Left lobe of liver (tissue), 2 donors: ENCODE results near the gene IRX6. TPM values are rescaled to one million over a fixed set of nuclear protein-coding genes. Genes with fewer than 3 reads are reported as not detected.

Experiments used
- ATAC-seq: fragments of 200-7000 bp; cut with Tn5 transposase; one replicate; pipeline ENCODE4 v1.9.1; 2020; ENCODE audit warnings: mild to moderate bottlenecking, moderate library complexity
- DNase-seq: peaks from one replicate; pipeline ENCODE4 v3.0.0-alpha.2; 2020; ENCODE audit warnings: low spot score
- total RNA-seq: library from RNA; stranded (reverse); gene quantifications from one replicate; pipeline ENCODE4 v1.2.1, GENCODE V29; 2021
- donor health status: DM: no; HTN: no; CAD: no; lungs with moderate emphysema.
- donor health status: DM: no; HTN: yes; CAD: no.

The IRX6 gene
- total RNA-seq, 1 donor from 2014 or later = not detected

DNA sequence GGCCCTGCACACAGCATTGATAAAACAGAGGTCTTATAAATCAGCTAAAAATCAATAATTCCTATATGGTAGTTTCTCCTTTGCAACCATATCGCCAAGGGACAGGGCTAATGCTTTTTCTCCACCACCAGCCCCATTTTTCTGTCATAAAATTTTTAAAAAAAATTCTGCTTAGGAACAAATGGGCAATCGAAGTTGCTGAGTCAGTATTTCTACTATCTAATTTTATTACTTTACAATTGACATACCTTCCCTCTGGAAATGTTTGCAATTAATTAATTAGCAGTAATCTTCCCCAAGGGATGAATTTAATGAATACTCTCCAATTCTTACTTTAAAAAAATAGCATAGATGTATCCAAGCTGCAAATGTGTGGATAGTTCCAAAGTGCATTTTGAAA is 1.7 kb upstream of the IRX6 start:
- ATAC-seq (no peak), DNase-seq (no peak)

- ATAC-seq = no peak
- DNase-seq = no peak
Observed at GRCh38 chr16:55324285-55325079, 479 bp downstream of the IRX6 start.

DNA sequence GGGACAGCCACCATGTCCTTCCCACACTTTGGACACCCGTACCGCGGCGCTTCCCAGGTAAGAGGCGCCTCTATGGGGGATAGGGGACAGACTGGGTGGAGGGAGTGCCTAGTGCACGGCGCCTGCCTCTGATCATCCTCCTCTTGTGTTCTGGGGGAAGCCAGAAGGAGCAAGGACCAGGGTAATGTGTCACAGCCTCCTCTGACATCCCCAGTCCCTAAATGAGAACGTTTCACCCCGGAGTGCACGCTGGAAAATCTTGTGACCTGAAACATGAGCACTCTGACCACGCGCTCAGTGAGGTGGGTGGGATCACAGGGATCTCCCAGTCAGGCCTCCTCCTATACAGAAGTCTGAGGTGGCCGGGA is 1.1 kb downstream of the IRX6 start:
- DNase-seq (no peak), ATAC-seq (no peak)

DNA sequence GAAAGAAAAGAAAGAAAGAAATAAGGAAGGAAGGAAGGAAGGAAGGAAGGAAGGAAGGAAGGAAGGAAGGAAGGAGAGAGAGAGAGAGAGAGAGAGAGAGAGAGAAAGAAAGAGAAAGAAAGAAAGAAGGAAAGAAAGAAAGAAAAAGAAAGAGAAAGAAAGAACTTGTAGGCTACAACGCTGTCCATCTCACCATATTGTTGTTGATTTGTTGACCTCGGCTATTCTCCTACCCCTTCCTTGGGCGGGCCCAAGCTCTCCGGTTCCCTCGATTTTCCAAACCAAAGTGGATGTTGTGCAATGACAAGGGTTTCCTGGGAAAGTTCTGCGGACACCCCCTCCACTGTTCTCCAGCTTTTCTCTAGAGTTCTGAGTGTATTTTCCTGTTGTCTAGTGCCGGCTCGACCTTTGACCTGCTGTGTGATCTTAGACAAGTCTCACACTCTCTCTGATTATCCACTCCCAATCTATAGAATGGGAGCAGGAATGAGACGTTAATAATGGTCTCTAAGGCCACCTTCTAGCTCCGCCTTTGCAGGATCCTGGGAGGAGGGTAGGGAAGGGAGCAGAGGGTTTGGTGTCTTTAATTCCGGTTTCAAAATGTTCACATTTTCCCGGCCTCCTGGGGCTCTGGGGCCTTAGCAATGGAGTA is 1.6 kb downstream of the IRX6 start:
- no peak for DNase-seq
- ATAC-seq = no peak

DNA sequence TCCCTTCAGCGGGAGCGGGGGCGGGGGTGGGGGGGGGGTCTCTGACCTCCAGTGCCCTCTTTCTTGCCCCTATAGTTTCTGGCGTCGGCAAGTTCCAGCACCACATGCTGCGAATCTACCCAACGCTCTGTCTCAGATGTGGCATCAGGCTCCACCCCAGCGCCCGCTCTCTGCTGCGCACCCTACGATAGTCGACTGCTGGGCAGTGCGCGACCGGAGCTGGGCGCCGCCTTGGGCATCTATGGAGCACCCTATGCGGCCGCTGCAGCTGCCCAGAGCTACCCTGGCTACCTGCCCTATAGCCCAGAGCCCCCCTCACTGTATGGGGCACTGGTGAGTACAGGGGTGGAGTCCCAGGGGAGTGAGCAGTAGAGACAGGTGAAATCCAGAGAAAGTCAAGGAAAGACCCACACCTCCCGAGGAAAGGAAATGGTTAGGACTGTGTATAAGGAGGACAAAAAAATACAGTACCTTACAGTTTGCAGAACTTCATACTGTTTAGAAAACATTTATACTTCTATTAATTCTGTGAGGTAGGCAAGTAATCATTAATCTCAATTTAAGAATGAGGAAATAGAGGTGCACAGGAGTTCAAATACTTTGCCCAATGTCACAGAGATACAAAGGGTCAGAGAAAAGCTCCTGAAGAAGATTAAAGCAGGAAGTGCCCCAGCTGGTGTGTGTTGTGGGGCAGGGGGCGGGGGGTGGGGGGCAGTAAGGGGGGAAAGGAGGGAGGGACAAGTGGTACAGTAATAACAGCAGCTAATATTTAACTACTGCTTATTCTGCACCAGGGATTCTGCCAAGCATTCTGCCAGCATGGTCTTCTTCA is 2.5 kb downstream of the IRX6 start:
- ATAC-seq = no peak
- DNase-seq = no peak

GRCh38 chr16:55328611-55329569 is 4.9 kb downstream of the IRX6 start:
- DNase-seq (no peak), ATAC-seq (no peak)

DNA sequence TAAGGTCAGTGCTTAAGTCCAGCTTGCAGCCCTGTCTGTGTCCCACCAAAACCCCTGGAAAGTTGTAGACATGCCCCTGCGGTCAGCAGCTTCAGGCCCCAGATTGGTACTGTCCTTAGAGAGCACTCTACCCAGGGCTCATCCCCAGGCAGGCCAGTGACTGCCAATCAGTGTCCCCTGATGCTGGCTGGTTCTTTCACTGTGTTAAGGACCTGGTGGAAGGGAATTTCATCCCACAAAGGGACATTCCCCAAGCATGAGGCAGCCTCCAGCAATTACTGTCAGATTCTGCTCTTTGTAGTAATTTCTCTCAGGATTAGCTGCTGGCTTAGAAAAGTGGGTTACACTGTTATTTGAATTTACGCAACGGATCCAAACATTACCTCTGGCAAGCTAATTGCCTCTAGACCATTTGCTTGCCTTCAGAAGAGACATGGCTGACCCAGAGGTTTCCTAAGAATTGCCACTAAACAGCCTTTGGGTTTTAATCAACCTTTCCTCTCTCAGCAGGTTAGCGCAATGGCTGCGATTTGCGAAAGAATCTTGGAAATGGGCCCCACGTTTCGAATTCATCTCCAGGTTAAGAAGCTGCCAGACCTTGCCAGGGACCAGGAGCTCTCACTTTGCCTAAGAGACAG is 5.9 kb downstream of the IRX6 start:
- ATAC-seq (no peak), DNase-seq (no peak)

DNA sequence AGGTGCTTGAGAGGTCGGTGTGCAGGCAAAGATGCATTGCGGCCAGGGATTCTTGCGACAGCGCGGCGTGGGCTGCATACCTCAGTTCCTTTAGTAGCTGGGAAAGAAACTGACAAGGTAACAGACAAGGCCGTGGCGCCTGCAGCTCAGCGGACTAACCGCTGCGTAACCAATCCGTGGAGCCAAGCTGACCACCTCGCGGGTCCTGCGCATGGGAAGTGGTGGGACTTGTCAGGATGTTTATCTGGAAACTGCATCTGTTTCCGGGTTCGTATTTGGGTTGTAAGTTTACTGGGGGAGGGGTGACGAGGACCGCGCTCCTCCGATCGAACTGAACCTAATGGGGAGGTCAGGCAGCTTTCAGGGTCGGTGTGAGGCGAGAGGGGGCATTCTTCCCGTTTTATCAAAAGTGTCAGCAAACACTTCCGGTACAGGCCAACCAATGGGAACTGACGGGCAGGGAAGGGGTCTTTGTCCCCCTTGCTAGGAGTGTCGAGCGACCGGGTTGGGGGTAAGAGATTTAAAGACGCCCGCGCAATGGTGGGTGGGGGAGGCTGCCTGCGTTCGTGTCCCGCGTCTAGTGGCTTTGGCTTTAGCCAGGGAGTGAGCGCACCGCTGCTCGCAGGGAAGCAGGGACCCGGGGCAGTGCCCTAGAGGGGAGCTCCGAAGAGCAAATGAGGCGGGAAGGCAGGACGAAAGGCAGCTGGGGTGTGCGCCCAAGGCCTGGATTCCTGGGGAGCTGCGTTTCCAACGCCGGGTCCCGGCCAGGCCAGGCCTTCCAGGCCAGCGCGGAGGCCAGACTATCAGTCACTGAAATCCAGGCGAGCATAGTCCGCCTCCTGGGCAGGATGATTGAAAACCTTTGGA is 7.0 kb downstream of the IRX6 start:
- no peak for DNase-seq
- no peak for ATAC-seq

GRCh38 chr16:55331648-55332185 is 7.7 kb downstream of the IRX6 start:
- DNase-seq (no peak), ATAC-seq (no peak)

DNA sequence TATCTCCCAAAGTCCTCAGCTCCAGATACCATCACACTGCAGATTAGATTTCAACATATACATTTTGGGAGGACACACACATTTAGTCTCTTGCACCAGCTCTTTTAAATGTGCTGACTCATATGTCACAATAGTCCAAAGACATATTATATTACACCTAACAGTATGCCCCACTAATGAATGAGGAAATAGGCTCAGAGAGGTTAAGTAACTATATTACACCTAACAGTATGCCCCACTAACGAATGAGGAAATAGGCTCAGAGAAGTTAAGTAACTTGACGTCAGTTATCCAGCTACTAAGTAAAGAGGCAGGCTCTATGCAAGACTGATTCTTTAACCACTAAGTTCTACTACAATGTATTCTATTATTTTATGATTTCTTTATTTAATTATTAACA is 9.7 kb downstream of the IRX6 start:
- no peak for DNase-seq
- ATAC-seq = no peak

DNA sequence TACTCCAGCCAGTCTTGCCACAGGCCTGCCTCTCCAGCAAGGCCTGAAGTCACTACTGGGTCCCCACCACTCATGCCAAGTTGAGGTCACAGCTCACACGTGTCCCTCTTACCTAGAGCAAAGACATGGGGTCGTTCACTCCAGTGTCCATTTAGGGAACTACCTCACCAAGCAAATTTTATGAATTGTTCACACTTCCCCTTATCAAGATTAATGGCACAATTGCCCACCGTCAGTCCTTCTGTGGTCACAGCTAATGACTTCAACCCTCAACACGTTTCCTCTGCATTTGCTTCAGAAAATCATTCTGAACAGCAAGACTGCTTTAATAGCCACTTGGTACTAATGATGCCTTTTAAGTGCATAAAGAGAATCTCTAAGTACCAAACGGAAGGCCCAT is 14.6 kb downstream of the IRX6 start:
- DNase-seq (no peak), ATAC-seq (no peak)

- ATAC-seq (no peak), DNase-seq (no peak)
Observed at GRCh38 chr16:55340445-55340844, 16.4 kb downstream of the IRX6 start.

DNA sequence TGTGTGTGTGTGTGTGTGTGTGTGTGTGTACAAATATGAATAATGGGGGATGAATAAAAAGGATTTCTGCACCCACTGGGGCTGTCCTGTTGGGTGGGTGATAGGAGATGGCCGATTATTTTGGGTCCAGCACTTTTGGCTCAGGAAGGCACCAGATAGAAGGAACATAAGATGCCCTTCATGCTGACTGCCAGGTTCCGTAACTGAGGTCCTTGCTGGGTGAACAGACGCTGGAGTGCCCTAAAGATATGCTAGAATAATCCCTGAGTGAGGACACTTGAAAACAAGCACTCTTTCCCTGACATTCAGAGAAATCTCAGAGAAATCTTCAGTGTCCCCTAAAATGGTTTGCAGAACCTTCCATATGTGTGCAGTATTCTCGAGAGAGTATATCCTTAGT is 17.7 kb downstream of the IRX6 start:
- no peak for DNase-seq
- ATAC-seq = no peak

DNA sequence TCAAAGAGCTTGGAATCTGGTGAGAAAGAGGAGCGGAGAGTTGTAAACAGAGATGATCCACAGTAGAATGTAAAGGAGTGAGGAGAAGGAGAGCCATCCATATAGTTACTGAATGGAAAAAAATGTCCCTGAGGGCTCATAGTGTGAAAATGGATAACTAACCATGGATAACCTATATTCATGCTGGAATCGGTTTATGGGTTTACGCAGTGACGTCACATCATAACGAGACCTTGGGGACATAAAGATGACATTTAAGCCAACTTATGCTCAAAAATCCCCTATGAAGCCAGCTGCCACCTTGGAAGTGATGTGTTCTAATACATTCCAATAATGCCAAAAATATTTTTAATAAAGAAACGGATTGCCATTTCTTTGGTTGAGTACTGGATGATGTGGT is 22.5 kb downstream of the IRX6 start:
- DNase-seq = no peak
- no peak for ATAC-seq

- DNase-seq (no peak), ATAC-seq (no peak)
Observed at GRCh38 chr16:55349867-55350266, 25.9 kb downstream of the IRX6 start.

- ATAC-seq (no peak), DNase-seq (no peak)
Observed at GRCh38 chr16:55350984-55351383, 27.0 kb downstream of the IRX6 start.

DNA sequence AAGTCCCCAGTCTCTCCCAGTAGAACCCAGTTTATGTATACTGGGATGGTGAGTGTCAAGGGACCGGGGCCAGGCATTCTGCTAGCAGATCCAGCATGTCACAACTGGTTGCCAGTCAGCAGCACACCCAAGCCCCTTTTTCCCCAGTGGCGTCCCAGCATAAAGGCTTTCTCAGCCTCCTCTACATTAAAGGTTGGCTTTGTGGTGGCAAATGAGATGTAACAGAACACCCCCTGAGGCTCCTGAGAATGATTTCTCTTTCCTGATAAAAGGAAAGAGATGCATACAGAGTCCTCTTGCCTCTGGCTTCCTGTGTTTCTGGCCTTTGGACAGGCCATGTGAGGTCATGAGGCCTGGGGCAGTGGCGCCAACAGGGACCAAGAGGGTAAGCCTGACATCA is 27.9 kb downstream of the IRX6 start:
- no peak for DNase-seq
- ATAC-seq = no peak

- DNase-seq = no peak
- no peak for ATAC-seq
Observed at GRCh38 chr16:55357241-55357640, 33.2 kb downstream of the IRX6 start.

DNA sequence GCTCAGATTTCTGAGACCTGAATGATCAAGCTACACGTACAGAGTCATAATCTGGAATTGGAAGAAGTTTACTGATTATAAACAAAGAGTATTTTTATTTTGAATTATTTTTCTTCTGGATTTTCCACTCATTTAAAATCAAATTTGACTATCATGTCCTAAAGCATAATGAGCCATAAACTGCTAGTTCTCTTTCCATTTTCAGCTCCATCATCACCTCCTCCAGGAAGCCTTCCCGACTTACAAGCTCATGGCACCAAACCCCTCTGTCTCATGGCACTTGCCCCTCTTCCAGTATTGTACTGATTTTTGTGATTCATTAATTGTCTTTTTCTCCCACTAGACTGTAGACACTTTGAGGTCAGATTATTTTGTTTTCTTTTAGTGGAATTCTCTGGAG is 35.9 kb downstream of the IRX6 start:
- DNase-seq (no peak), ATAC-seq (no peak)
